T47D (cell line): ENCODE measurements around the gene PRKCZ.

Source experiments
- DNase-seq, 2 experiments: peaks; one replicate each; pipeline versions ENCODE4 v3.0.0 to v3.0.0-alpha.2; 2011 to 2012; ENCODE audit warnings: low read depth in 1 of 2, low spot score in 1 of 2
- JUND ChIP-seq: IDR thresholded peaks from 2 replicates; pipeline ENCODE4 v1.6.1; 2012; ENCODE audit warnings: low read depth
- in situ Hi-C: cut with HindIII; loops from 2 replicates; pipeline ENCODE4 v1.10.0; 2016; ENCODE audit warnings: low sequenced_read_pairs, low pct_unique_long_range_greater_than_20kb

PRKCZ gene

GRCh38 chr1:2202008-2202575, 151.9 kb downstream of the PRKCZ start:
- no peak for DNase-seq
- in situ Hi-C loops = no loop called here
- TF ChIP-seq JUND = no peak

- in situ Hi-C loops = no loop called here
- no peak for DNase-seq
- no peak for TF ChIP-seq JUND
Measured at GRCh38 chr1:2202843-2203601, 152.8 kb downstream of the PRKCZ start.

GRCh38 chr1:2203671-2204414, 153.6 kb downstream of the PRKCZ start:
- no peak for TF ChIP-seq JUND
- in situ Hi-C loops = no loop called here
- no peak for DNase-seq

- in situ Hi-C loops = no loop called here
- TF ChIP-seq JUND = no peak
- DNase-seq = peak; percentile 63 to 73
Measured at GRCh38 chr1:2204415-2205190, 154.4 kb downstream of the PRKCZ start.

GRCh38 chr1:2205191-2205952, 155.2 kb downstream of the PRKCZ start:
- DNase-seq = peak; percentile 77 to 91
- in situ Hi-C loops = no loop called here
- TF ChIP-seq JUND = no peak

- no peak for DNase-seq
- TF ChIP-seq JUND = no peak
- in situ Hi-C loops = no loop called here
Measured at GRCh38 chr1:2206813-2207487, 156.7 kb downstream of the PRKCZ start.

- no peak for TF ChIP-seq JUND
- DNase-seq = peak; percentile 54 to 57
- in situ Hi-C loops = no loop called here
Measured at GRCh38 chr1:2208309-2209239, 158.4 kb downstream of the PRKCZ start.

GRCh38 chr1:2209400-2210083, 159.3 kb downstream of the PRKCZ start:
- no peak for DNase-seq
- no peak for TF ChIP-seq JUND
- in situ Hi-C loops = no loop called here

GRCh38 chr1:2210084-2210653, 160.0 kb downstream of the PRKCZ start:
- no peak for DNase-seq
- in situ Hi-C loops = no loop called here
- no peak for TF ChIP-seq JUND

- no peak for DNase-seq
- no peak for TF ChIP-seq JUND
- in situ Hi-C loops = no loop called here
Measured at GRCh38 chr1:2210786-2211185, 160.6 kb downstream of the PRKCZ start.
